Embryonic facial prominence (tissue), 1 donor: ENCODE results near the gene PPAT.
"Not testable (repeated sequence)": the region's sequence is repeated elsewhere in the genome, so short reads cannot be mapped to it uniquely, and the experiment has no call there.

Experiments
- DNase-seq: peaks from one replicate; pipeline ENCODE4 v3.0.0-alpha.2; 2016; ENCODE audit errors: extremely low spot score

Gene PPAT

GRCh38 chr4:56435140-56435926, at the start of gene PPAT:
TSS of gene PPAT (minus strand) at chr4:56435615. CDS start at chr4:56435477, 138 bp downstream.
- peak; percentile 93 for DNase-seq

- DNase-seq: no peak
Observed at GRCh38 chr4:56480691-56481090, 45.3 kb upstream of the PPAT start.

- DNase-seq: no peak
Observed at GRCh38 chr4:56477192-56477702, 41.8 kb upstream of the PPAT start.

- no peak for DNase-seq
Observed at GRCh38 chr4:56475917-56476316, 40.5 kb upstream of the PPAT start.

- DNase-seq: no peak
Observed at GRCh38 chr4:56469489-56470210, 34.2 kb upstream of the PPAT start.

GRCh38 chr4:56468097-56468422, 32.6 kb upstream of the PPAT start:
- DNase-seq: peak; percentile 12

- DNase-seq: peak; percentile 91
Observed at GRCh38 chr4:56467284-56468096, 32.1 kb upstream of the PPAT start, which contains the start of gene SRP72. TSS of gene SRP72 (plus strand) at chr4:56467617. CDS start at chr4:56467636, 19 bp downstream.

- DNase-seq: no peak
Observed at GRCh38 chr4:56466910-56467283, 31.5 kb upstream of the PPAT start.

GRCh38 chr4:56466296-56466761, 30.9 kb upstream of the PPAT start:
- DNase-seq: not testable (repeated sequence)

- no peak for DNase-seq
Observed at GRCh38 chr4:56465599-56466295, 30.3 kb upstream of the PPAT start.

- DNase-seq: no peak
Observed at GRCh38 chr4:56464581-56464980, 29.2 kb upstream of the PPAT start.

- no peak for DNase-seq
Observed at GRCh38 chr4:56463711-56464110, 28.3 kb upstream of the PPAT start.

- DNase-seq: no peak
Observed at GRCh38 chr4:56462157-56462556, 26.7 kb upstream of the PPAT start.

GRCh38 chr4:56460085-56460484, 24.7 kb upstream of the PPAT start:
- DNase-seq: no peak

- DNase-seq: no peak
Observed at GRCh38 chr4:56450342-56450741, 14.9 kb upstream of the PPAT start.

- DNase-seq: not testable (repeated sequence)
Observed at GRCh38 chr4:56449475-56449874, 14.1 kb upstream of the PPAT start.

- no peak for DNase-seq
Observed at GRCh38 chr4:56448301-56448700, 12.9 kb upstream of the PPAT start.

GRCh38 chr4:56445699-56446098, 10.3 kb upstream of the PPAT start:
- no peak for DNase-seq

GRCh38 chr4:56444719-56445118, 9.3 kb upstream of the PPAT start:
- no peak for DNase-seq

- DNase-seq: no peak
Observed at GRCh38 chr4:56440983-56441382, 5.6 kb upstream of the PPAT start.

GRCh38 chr4:56438766-56439165, 3.4 kb upstream of the PPAT start:
- no peak for DNase-seq
